ENCODE results near the gene SESN1. TPM values are rescaled to one million over a fixed set of nuclear protein-coding genes. Genes with fewer than 3 reads are reported as not detected.

SESN1 gene
- total RNA-seq, 1 donor from 2014 or later = 23.6 TPM

Other genes with a start within 250 kb of the SESN1 start
- gene ARMC2, start 246.4 kb downstream of the SESN1 start, total RNA-seq (ENCODE audit: unreplicated experiment) = 6.3 TPM
- 11.0 TPM for gene CEP57L1, start 661 bp upstream of the SESN1 start, total RNA-seq (ENCODE audit: unreplicated experiment)

All from endothelial cell (in vitro differentiated cells).